ENCODE results near the gene FARS2.

DNA sequence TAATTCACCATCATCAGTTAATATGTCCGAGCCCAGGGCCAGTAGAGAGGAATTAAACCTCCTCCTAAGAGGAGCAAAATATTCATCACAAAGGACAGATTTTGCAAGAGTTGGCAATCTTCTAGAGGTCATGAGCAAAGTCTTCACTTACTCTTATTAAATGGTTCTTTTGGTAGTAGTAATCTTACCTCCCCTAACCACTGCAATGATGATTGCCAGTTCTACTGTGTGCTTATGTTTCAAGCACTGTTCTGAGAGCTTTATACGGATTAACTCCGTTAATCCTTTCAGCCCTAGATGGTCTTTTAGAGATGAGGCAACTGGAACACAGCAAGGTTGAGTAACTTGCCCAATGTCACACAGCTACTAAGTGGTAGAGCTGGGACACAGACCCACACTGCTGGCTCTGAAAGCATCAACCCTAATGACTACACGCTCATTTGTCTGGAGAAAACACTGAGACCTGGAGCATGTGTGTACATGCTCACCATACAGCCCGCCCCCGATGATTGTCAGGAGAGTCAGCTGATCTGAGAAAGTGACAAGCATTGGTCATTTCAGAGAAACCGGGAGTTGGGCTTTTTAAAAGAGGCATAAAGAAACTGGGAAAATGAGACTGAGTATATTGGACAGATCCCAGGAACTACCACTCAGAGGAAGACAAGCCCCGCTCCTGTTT lies 469.4 kb downstream of the FARS2 start:
- TF ChIP-seq, protein P1, sequence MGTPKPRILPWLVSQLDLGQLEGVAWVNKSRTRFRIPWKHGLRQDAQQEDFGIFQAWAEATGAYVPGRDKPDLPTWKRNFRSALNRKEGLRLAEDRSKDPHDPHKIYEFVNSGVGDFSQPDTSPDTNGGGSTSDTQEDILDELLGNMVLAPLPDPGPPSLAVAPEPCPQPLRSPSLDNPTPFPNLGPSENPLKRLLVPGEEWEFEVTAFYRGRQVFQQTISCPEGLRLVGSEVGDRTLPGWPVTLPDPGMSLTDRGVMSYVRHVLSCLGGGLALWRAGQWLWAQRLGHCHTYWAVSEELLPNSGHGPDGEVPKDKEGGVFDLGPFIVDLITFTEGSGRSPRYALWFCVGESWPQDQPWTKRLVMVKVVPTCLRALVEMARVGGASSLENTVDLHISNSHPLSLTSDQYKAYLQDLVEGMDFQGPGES (IDR thresholded peaks at IDR 0.05; ENCODE audit: low read depth, low read length): no peak
- TF ChIP-seq EP300 (IDR thresholded peaks at IDR 0.05; ENCODE audit: borderline replicate concordance in 1 of 2, low read depth in 1 of 2, low read length in 1 of 2): no peak
- TF ChIP-seq, protein P2, sequence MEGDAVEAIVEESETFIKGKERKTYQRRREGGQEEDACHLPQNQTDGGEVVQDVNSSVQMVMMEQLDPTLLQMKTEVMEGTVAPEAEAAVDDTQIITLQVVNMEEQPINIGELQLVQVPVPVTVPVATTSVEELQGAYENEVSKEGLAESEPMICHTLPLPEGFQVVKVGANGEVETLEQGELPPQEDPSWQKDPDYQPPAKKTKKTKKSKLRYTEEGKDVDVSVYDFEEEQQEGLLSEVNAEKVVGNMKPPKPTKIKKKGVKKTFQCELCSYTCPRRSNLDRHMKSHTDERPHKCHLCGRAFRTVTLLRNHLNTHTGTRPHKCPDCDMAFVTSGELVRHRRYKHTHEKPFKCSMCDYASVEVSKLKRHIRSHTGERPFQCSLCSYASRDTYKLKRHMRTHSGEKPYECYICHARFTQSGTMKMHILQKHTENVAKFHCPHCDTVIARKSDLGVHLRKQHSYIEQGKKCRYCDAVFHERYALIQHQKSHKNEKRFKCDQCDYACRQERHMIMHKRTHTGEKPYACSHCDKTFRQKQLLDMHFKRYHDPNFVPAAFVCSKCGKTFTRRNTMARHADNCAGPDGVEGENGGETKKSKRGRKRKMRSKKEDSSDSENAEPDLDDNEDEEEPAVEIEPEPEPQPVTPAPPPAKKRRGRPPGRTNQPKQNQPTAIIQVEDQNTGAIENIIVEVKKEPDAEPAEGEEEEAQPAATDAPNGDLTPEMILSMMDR (IDR thresholded peaks at IDR 0.05): no peak
